WTC11 (cell line): ENCODE data around the gene CELF6. TPM values are rescaled to one million over a fixed set of nuclear protein-coding genes. Genes with fewer than 3 reads are reported as not detected.

Source experiments
- ATAC-seq: fragments of 200-7000 bp; cut with Tn5 transposase; 2 replicates; pipeline ENCODE4 v1.10.0; 2021; ENCODE audit warnings: mild to moderate bottlenecking, moderate library complexity
- CTCF ChIA-PET: fragments of 300-600 bp; sonication (Branson Sonifier 250); formaldehyde crosslinking; loops from one replicate; lab custom pipeline; 2021; ENCODE audit warnings: antibody characterized with exemption; lab: Charles Lee
- POLR2A ChIA-PET: fragments of 350-600 bp; sonication (Branson Sonifier 250); formaldehyde crosslinking; loops from one replicate; lab custom pipeline; 2021; ENCODE audit warnings: antibody characterized with exemption; lab: Charles Lee
- DNase-seq: peaks from one replicate; pipeline ENCODE4 v3.0.0; 2021; ENCODE audit warnings: low spot score
- H3K27ac Mint-ChIP-seq: 2 replicates; pipeline ENCODE4 v1.8.0; 2021; ENCODE audit warnings: mixed read lengths
- H3K27me3 Mint-ChIP-seq: 2 replicates; pipeline ENCODE4 v1.8.0; 2021; ENCODE audit warnings: low read depth, mild to moderate bottlenecking, moderate library complexity, mixed read lengths
- H3K36me3 Mint-ChIP-seq: 2 replicates; pipeline ENCODE4 v1.8.0; 2021; ENCODE audit warnings: mixed read lengths
- H3K4me1 Mint-ChIP-seq: 2 replicates; pipeline ENCODE4 v1.8.0; 2022; ENCODE audit warnings: mixed read lengths
- H3K4me3 Mint-ChIP-seq: 2 replicates; pipeline ENCODE4 v1.8.0; 2021; ENCODE audit warnings: mild to moderate bottlenecking, moderate library complexity, mixed read lengths
- H3K9me3 Mint-ChIP-seq: 2 replicates; pipeline ENCODE4 v1.8.0; 2021; ENCODE audit warnings: mixed read lengths
- AR ChIP-seq: fragments of 250-450 bp; sonication (Bioruptor Pico); IDR thresholded peaks from 2 replicates; pipeline ENCODE4 v1.9.0; 2021; ENCODE audit warnings: mild to moderate bottlenecking
- ETV6 ChIP-seq: sonication (generic); formaldehyde crosslinking; IDR thresholded peaks from 2 replicates; pipeline ENCODE4 v1.8.1; 2022; ENCODE audit warnings: mild to moderate bottlenecking, missing genetic modification reagents
- FOXJ3 ChIP-seq: sonication (generic); formaldehyde crosslinking; IDR thresholded peaks from 2 replicates; pipeline ENCODE4 v1.9.0; 2021; ENCODE audit warnings: missing genetic modification reagents, mild to moderate bottlenecking, borderline replicate concordance
- GABPB1 ChIP-seq: sonication (generic); formaldehyde crosslinking; IDR thresholded peaks from 2 replicates; pipeline ENCODE4 v1.8.1; 2023; ENCODE audit warnings: mild to moderate bottlenecking, missing genetic modification reagents
- JAZF1 ChIP-seq: fragments of 250-450 bp; sonication (Bioruptor Pico); IDR thresholded peaks from 2 replicates; pipeline ENCODE4 v1.9.0; 2021; ENCODE audit warnings: moderate library complexity, mild to moderate bottlenecking, inconsistent platforms
- MLX ChIP-seq: sonication (generic); formaldehyde crosslinking; IDR thresholded peaks from 2 replicates; pipeline ENCODE4 v1.8.1; 2023; ENCODE audit warnings: mild to moderate bottlenecking, missing genetic modification reagents, moderate library complexity
- MYBL2 ChIP-seq: sonication (generic); formaldehyde crosslinking; IDR thresholded peaks from 2 replicates; pipeline ENCODE4 v1.8.1; 2023; ENCODE audit warnings: mild to moderate bottlenecking, moderate library complexity, missing genetic modification reagents
- NR3C1 ChIP-seq: sonication (generic); formaldehyde crosslinking; conservative IDR thresholded peaks from 2 replicates; pipeline ENCODE4 v1.8.1; 2023; ENCODE audit warnings: low read depth, mild to moderate bottlenecking, missing genetic modification reagents
- PRRX2 ChIP-seq: fragments of 250-450 bp; sonication (Bioruptor Pico); IDR thresholded peaks from 2 replicates; pipeline ENCODE4 v1.8.0; 2021; ENCODE audit warnings: mild to moderate bottlenecking
- SMAD3 ChIP-seq: sonication (generic); formaldehyde crosslinking; IDR thresholded peaks from 2 replicates; pipeline ENCODE4 v1.8.0; 2022; ENCODE audit warnings: missing genetic modification reagents, mild to moderate bottlenecking, borderline replicate concordance
- TEAD4 ChIP-seq: sonication (generic); formaldehyde crosslinking; IDR thresholded peaks from 2 replicates; pipeline ENCODE4 v1.8.0; 2022; ENCODE audit warnings: mild to moderate bottlenecking, missing genetic modification reagents
- USF2 ChIP-seq: sonication (generic); formaldehyde crosslinking; IDR thresholded peaks from 2 replicates; pipeline ENCODE4 v1.8.1; 2023; ENCODE audit warnings: mild to moderate bottlenecking, missing genetic modification reagents, moderate library complexity
- ZMAT4 ChIP-seq: fragments of 250-450 bp; sonication (Bioruptor Pico); IDR thresholded peaks from 2 replicates; pipeline ENCODE4 v1.9.0; 2021; ENCODE audit warnings: mild to moderate bottlenecking
- ZNF281 ChIP-seq: sonication (generic); formaldehyde crosslinking; IDR thresholded peaks from 2 replicates; pipeline ENCODE4 v1.8.0; 2023; ENCODE audit warnings: mild to moderate bottlenecking, missing genetic modification reagents
- ZNF396 ChIP-seq: fragments of 250-450 bp; sonication (Bioruptor Pico); IDR thresholded peaks from 2 replicates; pipeline ENCODE4 v1.8.0; 2021; ENCODE audit warnings: mild to moderate bottlenecking, moderate library complexity, borderline replicate concordance
- ZNF532 ChIP-seq: fragments of 250-450 bp; sonication (Bioruptor Pico); IDR thresholded peaks from 2 replicates; pipeline ENCODE4 v1.9.0; 2021; ENCODE audit warnings: mild to moderate bottlenecking, borderline replicate concordance
- total RNA-seq: library from RNA; stranded (reverse); gene quantifications from 3 replicates; pipeline ENCODE4 v1.2.3, GENCODE V29; 2021

The CELF6 gene
- total RNA-seq, 1 experiment from 2014 or later, result not detected

- TF ChIP-seq ZNF532 (CRISPR knock-in tag), result no peak
Observed at GRCh38 chr15:72271221-72271620, 48.7 kb downstream of the CELF6 start (continued).

GRCh38 chr15:72269739-72270138 is 50.2 kb downstream of the CELF6 start:
- Mint-ChIP-seq H3K27me3 (peaks cover 9% of the 10 kb centered on the region), H3K4me3 (no peak overlapping the region), H3K9me3 (no peaks in the 10 kb centered on the region), H3K4me1 (peaks cover 17% of the 10 kb centered on the region), H3K27ac (no peak overlapping the region), H3K36me3 (peaks cover 20% of the 10 kb centered on the region)
- ATAC-seq (no peak), DNase-seq (no peak)
- TF ChIP-seq MYBL2 (CRISPR knock-in tag) (no peak), FOXJ3 (no peak), SMAD3 (no peak), AR (CRISPR knock-in tag) (no peak), PRRX2 (CRISPR knock-in tag) (no peak), ZNF396 (CRISPR knock-in tag) (no peak), ZNF281 (no peak), GABPB1 (CRISPR knock-in tag) (no peak)
- ChIA-PET CTCF (no interaction called here), POLR2A (no interaction called here)

GRCh38 chr15:72265031-72265430 is 54.9 kb downstream of the CELF6 start:
- Mint-ChIP-seq H3K4me1 (no peaks in the 10 kb centered on the region), H3K27me3 (no peaks in the 10 kb centered on the region), H3K4me3 (no peak overlapping the region), H3K9me3 (no peaks in the 10 kb centered on the region), H3K36me3 (peaks cover 60% of the 10 kb centered on the region), H3K27ac (no peak overlapping the region)
- POLR2A ChIA-PET, result no interaction called here
- no peak for ATAC-seq
- no peak for DNase-seq
- CTCF ChIA-PET, result no interaction called here
- TF ChIP-seq MLX (CRISPR knock-in tag) (no peak), JAZF1 (CRISPR knock-in tag) (no peak), TEAD4 (CRISPR knock-in tag) (no peak), NR3C1 (CRISPR knock-in tag) (no peak), ZMAT4 (no peak), USF2 (no peak), ZNF532 (CRISPR knock-in tag) (no peak), ETV6 (CRISPR knock-in tag) (no peak)
